ENCODE results near the gene PGAM2. TPM values are rescaled to one million over a fixed set of nuclear protein-coding genes. Genes with fewer than 3 reads are reported as not detected.

PGAM2 gene
- total RNA-seq, result not detected in 2 replicates

GRCh38 chr7:44065431-44066110, at the start of gene PGAM2:
PGAM2 (minus strand) TSS chr7:44065567; CDS start chr7:44065529, 38 bp downstream.

GRCh38 chr7:44103923-44104859, 38.8 kb upstream of the PGAM2 start, which contains the start of gene AEBP1:
AEBP1 (plus strand) TSS chr7:44104345; CDS start chr7:44104666, 321 bp downstream.

GRCh38 chr7:44044315-44045225, 20.8 kb downstream of the PGAM2 start, which contains the start of gene DBNL:
DBNL (plus strand) TSS chr7:44044702; CDS start chr7:44044738, 36 bp downstream.

Other genes with a start within 250 kb of the PGAM2 start
- gene MRPS24, start 196.1 kb downstream of the PGAM2 start, total RNA-seq, result 84.0 and 121 TPM in 2 replicates
- gene URGCP, start 159.0 kb downstream of the PGAM2 start, total RNA-seq, result 18.7 and 24.3 TPM in 2 replicates
- gene UBE2D4, start 139.1 kb downstream of the PGAM2 start, total RNA-seq, result 1.6 and 5.4 TPM in 2 replicates
- not detected in 2 replicates for gene SPDYE1, start 67.7 kb downstream of the PGAM2 start, total RNA-seq
- gene DBNL, start 20.9 kb downstream of the PGAM2 start, total RNA-seq, result 68.7 and 125 TPM in 2 replicates
- gene POLM, start 17.0 kb upstream of the PGAM2 start, total RNA-seq, result 20.0 and 25.1 TPM in 2 replicates
- gene AEBP1, start 38.8 kb upstream of the PGAM2 start, total RNA-seq, result 1.4 and 5.5 TPM in 2 replicates
- 51.4 and 161 TPM in 2 replicates for gene POLD2, start 58.0 kb upstream of the PGAM2 start, total RNA-seq
- 3.6 TPM in 1 of 2 replicates, not detected in the other for gene MYL7, start 75.8 kb upstream of the PGAM2 start, total RNA-seq
- under 0.01 and 0.33 TPM in 2 replicates for gene GCK, start 123.9 kb upstream of the PGAM2 start, total RNA-seq
- 55.7 and 119 TPM in 2 replicates for gene YKT6, start 135.4 kb upstream of the PGAM2 start, total RNA-seq